Suprapubic skin (tissue), 4 donors: ENCODE measurements around the gene DOC2A.

Experiments used
- CTCF ChIP-seq, 2 donors: fragments of 200-600 bp in 1 of 2; fragments of 450-650 bp in 1 of 2; sonication (generic) in 1 of 2; IDR thresholded peaks; one replicate each; pipeline ENCODE4 v1.5.1; 2016 to 2019; ENCODE audit warnings: antibody characterized with exemption in 2 of 2, mild to moderate bottlenecking in 1 of 2, moderate library complexity in 1 of 2
- EP300 ChIP-seq: sonication (generic); formaldehyde crosslinking; IDR thresholded peaks from one replicate; pipeline ENCODE4 v1.6.1; 2017; ENCODE audit warnings: antibody characterized with exemption
- POLR2A ChIP-seq, 2 donors: fragments of 450-650 bp; IDR thresholded peaks; one replicate each; pipeline ENCODE4 v1.6.1; 2017; ENCODE audit warnings: antibody characterized with exemption in 2 of 2, mild to moderate bottlenecking in 2 of 2, moderate library complexity in 2 of 2
- POLR2AphosphoS5 ChIP-seq, 3 donors: sonication (generic); formaldehyde crosslinking; IDR thresholded peaks; one replicate each; pipeline ENCODE4 v1.6.1; 2017; ENCODE audit warnings: antibody characterized with exemption in 3 of 3

DNA sequence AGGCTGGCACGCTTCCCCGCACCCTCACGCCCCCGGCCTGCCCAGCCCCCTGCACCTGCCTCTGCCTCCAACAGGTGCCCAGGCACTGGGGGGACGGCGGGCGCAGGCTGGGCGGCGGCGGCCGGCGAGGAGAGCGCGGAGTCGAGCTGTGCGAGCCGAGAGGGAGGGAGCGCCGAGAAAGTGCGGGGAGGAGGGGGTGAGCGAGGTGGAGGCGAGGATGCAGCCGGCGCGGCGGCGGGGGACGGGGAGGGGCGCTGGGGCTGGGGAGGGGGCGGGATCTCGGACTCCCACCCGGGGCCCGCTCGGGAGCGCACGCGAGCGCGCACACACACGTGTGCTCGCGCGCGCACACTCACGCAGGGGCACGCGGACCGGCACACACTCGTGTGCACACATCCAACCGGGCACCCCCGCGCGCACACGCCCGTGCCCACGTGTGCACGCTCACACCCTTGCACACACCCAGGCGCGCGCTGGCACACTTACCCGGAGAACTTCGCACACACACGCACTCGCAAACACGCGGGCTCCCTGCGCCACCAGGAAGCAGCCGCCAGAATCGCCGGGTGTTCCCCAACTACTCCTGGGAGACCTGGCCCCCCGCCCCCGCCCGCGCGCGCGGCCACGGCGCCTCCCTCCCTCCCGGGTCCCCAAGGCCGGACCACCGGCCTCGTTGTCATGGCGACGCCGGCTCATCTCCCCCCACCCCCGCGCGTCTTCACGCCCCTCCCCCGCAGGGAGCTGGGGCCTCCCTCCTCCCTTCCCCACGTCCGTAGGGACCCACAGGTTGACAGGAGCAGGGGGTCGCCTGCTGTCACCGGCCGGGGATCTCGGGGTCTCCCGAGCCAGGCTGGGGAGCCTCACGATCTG, at the start of gene DOC2A:
- TF ChIP-seq CTCF (IDR thresholded peaks at IDR 0.05), result no peak
- TF ChIP-seq POLR2A (IDR thresholded peaks at IDR 0.05), result no peak
- no peak for TF ChIP-seq POLR2AphosphoS5 (IDR thresholded peaks at IDR 0.05)
- no peak for TF ChIP-seq EP300
